Body of pancreas (tissue), 4 donors: ENCODE results near the gene CERS5. TPM values are rescaled to one million over a fixed set of nuclear protein-coding genes. Genes with fewer than 3 reads are reported as not detected.
A peak's percentile ranks its signal among the peaks of the same experiment; 100 is the strongest.

Experiments
- ATAC-seq: fragments of 150-250 bp; one replicate; pipeline ENCODE4 v1.9.1; 2016
- DNase-seq, 4 donors: peaks; one replicate each; pipeline ENCODE4 v3.0.0-alpha.2; 2019
- H3K27ac ChIP-seq, 4 donors: fragments of 200-600 bp; sonication (generic); 1 replicate in 3 of 4; 2 replicates in 1 of 4; pipeline versions ENCODE4 v1.5.1 to v1.6.1; 2016 to 2019; ENCODE audit warnings: mild to moderate bottlenecking in 1 of 4, mixed read lengths in 1 of 4, moderate library complexity in 1 of 4
- H3K27me3 ChIP-seq, 2 donors: fragments of 200-600 bp; sonication (generic); one replicate each; pipeline ENCODE4 v1.6.0; 2016; ENCODE audit warnings: mild to moderate bottlenecking in 1 of 2
- H3K36me3 ChIP-seq, 2 donors: fragments of 200-600 bp; sonication (generic); replicated peaks in 1 of 2; 2 replicates each; pipeline ENCODE4 v1.5.1; 2016; ENCODE audit warnings: low read depth in 2 of 2; ENCODE audit not compliant: insufficient read depth in 1 of 2
- H3K4me1 ChIP-seq: fragments of 200-600 bp; sonication (generic); one replicate; pipeline ENCODE4 v1.6.0; 2016
- H3K4me3 ChIP-seq, 2 donors: fragments of 200-600 bp; sonication (generic); 1 replicate in 1 of 2; 2 replicates in 1 of 2; pipeline ENCODE4 v1.5.1; 2016 to 2019
- H3K9me3 ChIP-seq, 3 donors: fragments of 200-600 bp; sonication (generic); 1 replicate in 2 of 3; 2 replicates in 1 of 3; pipeline ENCODE4 v1.5.1; 2016
- CTCF ChIP-seq, 7 experiments: fragments of 450-650 bp in 4 of 7; fragments of 200-600 bp in 3 of 7; sonication (generic) in 3 of 7; IDR thresholded peaks; one replicate each; pipeline ENCODE4 v1.5.1; 2016 to 2019; ENCODE audit warnings: antibody characterized with exemption in 7 of 7
- POLR2A ChIP-seq, 3 donors: fragments of 450-650 bp; IDR thresholded peaks; one replicate each; pipeline ENCODE4 v1.6.1; 2016; ENCODE audit warnings: antibody characterized with exemption in 3 of 3, mild to moderate bottlenecking in 2 of 3
- WGBS, 2 donors: methylation state at CpG; one replicate each; pipeline ENCODE4 v1.1.5; 2017; 5-methylcytosine and 5-hydroxymethylcytosine counted together
- intact Hi-C: fragments of 100-400 bp; cut with DNase I; formaldehyde crosslinking; loops from one replicate; pipeline ENCODE4 v1.15.1; 2023
- total RNA-seq, 2 donors: library from RNA; depleted of rRNA; stranded (reverse); fragments of >200 nt; gene quantifications; one replicate each; pipeline ENCODE4 v1.1.0, GENCODE V29; 2016

Gene CERS5
- total RNA-seq, 2 donors from 2014 or later: 17.8 to 20.2 TPM

- intact Hi-C loops: no loop called here
- WGBS, 2 donors: 62 to 77% methylated on average over 6 of the region's 6 CpGs
- Histone ChIP-seq H3K4me1 (peaks cover 10% of the 10 kb centered on the region), H3K9me3 (no peaks in the 10 kb centered on the region), H3K27ac (peak overlapping the region in 3 of 4 donors; percentile 5 to 54 (median 26)), H3K27me3 (no peaks in the 10 kb centered on the region), H3K36me3 (peaks cover 0 to 1% of the 10 kb centered on the region in 2 donors), H3K4me3 (no peak overlapping the region)
- TF ChIP-seq CTCF (IDR thresholded peaks at IDR 0.05): no peak
- TF ChIP-seq POLR2A (IDR thresholded peaks at IDR 0.05): no peak
- DNase-seq (no peak), ATAC-seq (no peak)
Measured at GRCh38 chr12:50185970-50186663, 18.9 kb upstream of the CERS5 start.

GRCh38 chr12:50185301-50185895, 18.2 kb upstream of the CERS5 start:
- TF ChIP-seq CTCF (IDR thresholded peaks at IDR 0.05) (no peak), POLR2A (IDR thresholded peaks at IDR 0.05) (no peak)
- no peak for DNase-seq
- peak; percentile 38 for ATAC-seq
- Histone ChIP-seq H3K27me3 (no peaks in the 10 kb centered on the region), H3K27ac (peak overlapping the region in 3 of 4 donors; percentile 5 to 54 (median 26)), H3K4me1 (peaks cover 10% of the 10 kb centered on the region), H3K9me3 (no peaks in the 10 kb centered on the region), H3K4me3 (no peak overlapping the region), H3K36me3 (no peaks in the 10 kb centered on the region)
- intact Hi-C loops: no loop called here
- WGBS, 2 donors: 46 to 53% methylated on average over 4 of the region's 4 CpGs

GRCh38 chr12:50184261-50184660, 17.1 kb upstream of the CERS5 start:
- no peaks in the 10 kb centered on the region for H3K36me3 ChIP-seq
- ATAC-seq (no peak), DNase-seq (no peak)
- 89 to 92% methylated on average over 5 of the region's 5 CpGs for WGBS, 2 donors
- peaks cover 10% of the 10 kb centered on the region for H3K4me1 ChIP-seq
- intact Hi-C loops: no loop called here
- H3K9me3 ChIP-seq: no peaks in the 10 kb centered on the region
- H3K4me3 ChIP-seq: no peak overlapping the region
- TF ChIP-seq CTCF (IDR thresholded peaks at IDR 0.05) (no peak), POLR2A (IDR thresholded peaks at IDR 0.05) (no peak)
- H3K27me3 ChIP-seq: no peaks in the 10 kb centered on the region
- no peak overlapping the region for H3K27ac ChIP-seq

GRCh38 chr12:50182461-50182860, 15.3 kb upstream of the CERS5 start:
- no peak overlapping the region for H3K27ac ChIP-seq
- TF ChIP-seq CTCF (IDR thresholded peaks at IDR 0.05) (no peak), POLR2A (IDR thresholded peaks at IDR 0.05) (no peak)

GRCh38 chr12:50181691-50182090, 14.5 kb upstream of the CERS5 start:
- Histone ChIP-seq H3K4me1 (peaks cover 10% of the 10 kb centered on the region), H3K27me3 (no peaks in the 10 kb centered on the region), H3K9me3 (no peaks in the 10 kb centered on the region), H3K36me3 (peaks cover 0 to 12% of the 10 kb centered on the region in 2 donors), H3K4me3 (no peak overlapping the region), H3K27ac (no peak overlapping the region)
- intact Hi-C loops: no loop called here
- WGBS, 2 donors: 88 to 95% methylated on average over 4 of the region's 4 CpGs
- ATAC-seq: no peak
- DNase-seq: no peak
- TF ChIP-seq CTCF (IDR thresholded peaks at IDR 0.05): no peak
- no peak for TF ChIP-seq POLR2A (IDR thresholded peaks at IDR 0.05)

More at GRCh38 chr12:50182461-50182860, 15.3 kb upstream of the CERS5 start:
- Histone ChIP-seq H3K36me3 (peaks cover 0 to 9% of the 10 kb centered on the region in 2 donors), H3K4me3 (no peak overlapping the region), H3K9me3 (no peaks in the 10 kb centered on the region), H3K4me1 (peaks cover 10% of the 10 kb centered on the region), H3K27me3 (no peaks in the 10 kb centered on the region)
- ATAC-seq: no peak
- DNase-seq: no peak
- intact Hi-C loops: no loop called here
